NCI-H510A treated with DMSO at 0.1 percent for 48 hours (cell line): Measurements from ENCODE around the gene LATS2.
"Not testable (repeated sequence)": the region's sequence is repeated elsewhere in the genome, so short reads cannot be mapped to it uniquely, and the experiment has no call there.

Experiments used
- DNase-seq: peaks from one replicate; lab custom pipeline; 2025; lab: John Stamatoyannopoulos, UW

The LATS2 gene

DNA sequence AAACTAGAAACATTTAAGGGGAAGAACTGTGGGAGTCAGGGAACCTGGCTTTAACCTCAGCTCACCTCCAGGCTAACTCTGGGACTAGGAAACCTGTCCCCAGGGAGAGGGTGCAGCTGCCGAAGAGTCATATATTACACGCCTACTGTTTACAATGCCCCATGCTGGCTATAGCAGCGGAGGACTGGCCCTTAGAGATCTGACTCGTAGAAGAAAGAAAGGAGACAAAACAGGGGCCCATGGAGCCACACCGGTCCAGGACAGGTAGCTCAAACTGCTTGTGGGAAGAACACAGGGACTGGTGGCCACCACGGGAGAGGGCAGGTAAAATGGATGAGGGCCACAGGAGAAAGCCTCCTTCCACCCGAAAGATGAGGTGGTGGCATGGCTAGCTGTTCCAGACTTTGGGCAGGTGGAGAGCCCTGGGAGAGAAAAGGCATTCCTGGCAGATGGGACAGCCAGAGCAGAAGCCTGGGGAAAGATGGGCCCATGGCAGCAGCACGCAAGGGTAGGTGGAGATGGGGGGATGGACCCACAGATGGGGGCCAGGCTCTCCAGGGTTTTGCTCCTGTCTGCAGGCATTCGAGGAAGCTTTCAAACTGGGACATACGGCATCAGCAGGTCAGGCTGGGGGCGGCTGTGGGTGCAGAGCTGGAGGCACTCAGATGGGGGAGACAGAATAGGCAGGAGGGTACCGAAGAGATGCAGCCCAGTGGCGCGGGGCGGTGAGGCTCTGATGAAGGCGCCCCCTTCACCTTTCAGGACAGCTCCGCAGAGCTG is 69.5 kb downstream of the LATS2 start:
- no peak for DNase-seq

GRCh38 chr13:20990910-20991525 is 70.4 kb downstream of the LATS2 start:
- no peak for DNase-seq

DNA sequence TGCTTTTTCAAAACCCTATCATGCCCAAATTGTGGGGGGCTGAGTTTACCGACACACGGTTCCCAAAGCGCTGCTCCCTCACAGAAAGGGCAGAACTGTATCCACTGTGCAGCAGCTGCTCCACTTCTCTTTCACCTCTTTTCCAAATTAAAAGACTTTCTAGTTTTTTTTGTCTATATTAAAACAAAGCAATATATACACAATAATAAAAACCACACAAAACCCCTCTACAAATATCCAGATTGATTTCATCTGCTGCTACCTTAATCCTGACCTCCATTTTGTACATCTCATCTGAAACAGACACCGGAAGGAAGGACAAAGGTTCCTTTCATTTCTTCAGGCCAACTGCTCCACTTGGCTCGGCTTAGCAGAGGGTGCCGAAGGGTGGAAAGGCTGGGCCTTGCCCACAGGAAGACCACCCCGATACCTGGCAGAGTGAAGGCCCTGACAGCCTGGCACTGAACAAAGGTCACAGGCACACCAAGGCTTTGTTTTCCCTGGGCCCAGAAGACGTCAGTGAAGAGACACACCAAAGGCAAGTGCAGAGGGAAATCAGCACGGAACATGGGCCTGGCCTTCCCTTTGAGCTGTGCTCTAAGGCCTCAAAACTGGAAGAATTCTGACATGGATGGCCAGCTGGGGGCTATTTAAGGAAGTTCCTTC is 71.6 kb downstream of the LATS2 start:
- no peak for DNase-seq

- DNase-seq, result no peak
These were observed 72.3 kb downstream of the LATS2 start for GRCh38 chr13:20988909-20989655.

DNA sequence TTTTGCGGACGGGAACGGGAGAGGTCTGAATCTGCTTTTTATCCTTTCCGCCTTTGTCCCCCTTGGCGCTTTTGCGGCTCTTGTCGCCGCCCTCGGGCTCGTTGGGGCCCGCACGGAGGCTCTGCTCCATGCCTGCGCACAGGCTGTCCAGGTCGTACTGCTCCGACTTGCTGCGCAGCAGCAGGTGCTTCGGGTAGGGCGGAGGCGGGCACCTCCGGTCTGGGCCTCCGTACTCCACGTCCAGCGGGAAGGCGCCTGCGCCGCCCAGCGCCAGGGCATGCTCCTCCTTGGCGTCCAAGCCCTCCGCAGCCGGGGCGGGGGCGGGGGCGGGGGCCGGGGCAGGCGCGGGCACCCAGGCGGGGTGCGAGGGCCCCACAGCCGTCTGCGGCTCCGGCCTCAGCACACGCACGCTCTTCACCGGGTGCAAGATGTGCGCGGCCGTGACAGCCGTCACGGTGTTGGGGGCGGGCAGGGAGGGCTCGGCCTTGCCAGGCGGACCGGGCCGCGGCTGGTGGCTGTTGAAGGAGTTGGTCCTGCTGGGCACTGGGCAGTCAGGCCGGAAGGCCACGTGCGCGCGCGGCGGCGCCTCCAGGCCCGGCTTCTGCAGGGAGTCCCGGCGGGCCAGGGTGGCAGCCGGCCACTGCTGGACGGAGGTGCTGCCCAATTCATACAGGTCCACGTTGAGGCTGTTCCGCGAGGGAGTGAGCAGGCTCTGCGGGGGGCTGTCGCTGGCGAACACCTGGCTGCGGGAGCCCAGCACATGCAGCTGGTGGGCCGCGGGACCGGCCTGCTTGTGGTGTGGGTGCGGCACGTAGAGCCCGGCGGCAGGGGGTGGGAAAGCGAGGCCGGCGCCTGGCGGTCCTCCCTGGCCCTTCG is 73.1 kb downstream of the LATS2 start:
- DNase-seq, result no peak

DNA sequence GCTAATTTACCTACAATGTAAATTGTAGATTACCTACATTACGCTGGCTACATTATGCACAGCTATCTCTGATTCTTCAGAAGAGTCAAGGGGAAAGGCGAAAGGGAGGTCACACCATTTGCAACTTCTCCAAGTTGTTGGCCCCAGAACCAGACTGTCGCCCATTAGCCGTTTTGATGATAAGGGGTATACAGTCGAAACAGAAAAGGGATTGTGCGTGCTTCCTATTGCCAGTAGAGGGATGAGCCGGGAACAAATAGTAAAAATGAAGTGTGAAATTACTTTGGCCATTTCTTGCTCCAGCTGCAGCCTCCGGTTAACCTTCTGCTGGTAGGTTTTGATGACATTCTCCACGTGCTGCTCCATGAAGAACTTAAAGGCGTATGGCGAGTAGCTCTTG is 73.8 kb downstream of the LATS2 start:
- no peak for DNase-seq

DNA sequence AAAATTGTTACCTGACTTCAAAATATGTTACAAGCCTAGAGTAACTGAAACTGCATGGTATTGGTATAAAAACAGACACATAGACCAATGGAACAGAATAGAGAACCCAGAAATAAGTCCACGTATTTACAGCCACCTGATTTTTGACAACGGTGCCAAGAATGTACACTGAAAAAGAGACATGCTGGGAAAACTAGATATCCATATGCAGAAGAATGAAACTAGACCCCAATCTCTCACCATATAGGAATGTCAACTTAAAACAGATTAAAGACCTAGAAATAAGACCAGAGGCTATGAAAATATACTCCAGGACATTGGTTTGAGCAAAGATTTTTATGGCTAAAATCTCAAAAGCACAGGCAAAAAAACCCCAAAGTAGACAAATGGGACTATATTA is 76.5 kb downstream of the LATS2 start:
- DNase-seq, result no peak

- DNase-seq, result no peak
These were observed 78.0 kb downstream of the LATS2 start for GRCh38 chr13:20983386-20983785.

DNA sequence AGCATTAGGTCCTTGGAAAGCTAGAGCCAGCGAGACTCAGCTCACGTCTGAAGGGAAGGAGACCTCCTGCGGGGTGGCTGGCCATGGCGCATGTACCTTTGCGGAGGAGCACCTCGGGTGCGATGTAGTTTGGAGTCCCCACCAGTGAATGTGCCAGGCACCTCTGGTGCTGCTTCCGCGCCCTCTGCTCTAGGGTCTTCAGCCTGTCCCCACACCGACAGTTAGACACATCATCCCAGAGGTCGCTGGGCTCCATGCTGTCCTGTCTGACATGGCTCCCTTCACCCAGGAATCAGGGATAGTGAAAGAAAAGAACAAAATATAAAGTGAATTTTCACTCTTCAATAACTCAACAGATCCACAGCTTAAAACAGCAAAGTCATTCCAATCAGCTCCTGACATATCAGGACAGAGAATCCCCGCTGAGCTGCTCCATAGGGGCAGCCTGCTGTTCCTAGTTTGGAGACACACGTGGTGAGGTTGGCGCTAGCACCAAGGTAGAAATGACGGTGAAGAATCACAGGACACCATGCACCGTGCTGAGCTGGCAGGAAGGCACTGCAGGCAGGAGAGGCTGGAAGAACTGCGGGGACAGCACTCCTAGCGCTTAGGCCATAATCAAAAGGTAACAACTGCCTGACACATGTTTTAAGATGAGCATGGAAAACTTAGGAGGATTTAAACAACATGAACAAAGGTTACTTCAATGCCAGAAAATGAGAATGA is 79.9 kb downstream of the LATS2 start:
- DNase-seq, result no peak

DNA sequence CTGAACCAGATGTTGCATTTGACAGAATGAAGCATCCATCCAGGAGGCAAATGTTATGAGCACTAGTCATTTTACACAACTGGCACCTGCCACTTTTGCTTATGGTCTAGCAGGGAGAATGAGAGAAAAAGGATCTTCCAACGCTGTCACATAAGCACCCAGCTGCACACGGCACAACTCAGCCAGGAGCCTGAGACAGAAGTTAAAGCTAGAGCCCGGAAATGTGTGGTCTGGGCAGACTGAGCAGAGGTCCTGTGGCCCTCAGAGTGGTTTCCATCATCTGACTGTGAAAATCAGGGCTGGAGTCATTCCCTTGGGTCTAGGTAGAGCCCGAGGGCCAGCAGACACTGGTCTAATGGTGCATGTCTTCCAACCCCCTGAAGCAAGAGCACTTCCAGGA is 80.5 kb downstream of the LATS2 start:
- DNase-seq, result no peak

DNA sequence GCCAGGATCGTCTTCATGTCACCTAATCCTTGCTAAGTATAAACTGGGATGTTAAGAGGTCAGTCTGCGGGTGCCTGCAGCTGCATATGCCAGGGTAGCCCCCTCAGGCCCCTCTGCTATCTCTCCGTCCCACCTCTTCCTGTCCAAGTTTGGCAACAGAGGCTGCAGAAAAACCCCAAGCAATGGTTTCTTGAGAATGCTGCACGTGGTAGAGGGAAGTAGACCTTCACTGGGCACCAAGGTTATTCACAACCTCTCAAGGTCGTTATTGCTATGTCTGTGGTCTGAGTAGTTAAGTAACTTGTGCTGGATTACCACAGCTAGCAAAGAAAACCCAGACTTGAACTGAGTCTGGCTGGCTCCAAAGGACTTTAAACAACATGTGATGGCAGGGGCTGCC is 81.0 kb downstream of the LATS2 start:
- no peak for DNase-seq

DNA sequence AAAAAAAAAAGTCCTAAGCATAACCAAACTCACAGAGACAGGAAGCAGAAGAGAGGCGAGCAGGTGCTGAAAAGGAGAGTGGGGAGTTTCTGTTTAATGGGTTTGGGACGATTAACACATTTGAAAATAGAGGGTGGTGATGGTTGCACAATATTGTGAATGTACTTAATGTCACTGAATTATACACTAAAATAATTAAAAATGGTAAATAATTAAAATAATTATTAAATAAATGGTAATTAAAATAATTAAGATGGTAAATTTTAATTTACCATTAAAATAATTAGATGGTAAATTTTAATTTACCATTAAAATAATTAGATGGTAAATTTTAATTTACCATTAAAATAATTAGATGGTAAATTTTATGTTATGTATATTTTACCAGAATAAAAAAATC is 84.0 kb downstream of the LATS2 start:
- DNase-seq, result no peak

- no peak for DNase-seq
These were observed 86.3 kb downstream of the LATS2 start for GRCh38 chr13:20974981-20975585.

- no peak for DNase-seq
These were observed 87.4 kb downstream of the LATS2 start for GRCh38 chr13:20973886-20974425.

DNA sequence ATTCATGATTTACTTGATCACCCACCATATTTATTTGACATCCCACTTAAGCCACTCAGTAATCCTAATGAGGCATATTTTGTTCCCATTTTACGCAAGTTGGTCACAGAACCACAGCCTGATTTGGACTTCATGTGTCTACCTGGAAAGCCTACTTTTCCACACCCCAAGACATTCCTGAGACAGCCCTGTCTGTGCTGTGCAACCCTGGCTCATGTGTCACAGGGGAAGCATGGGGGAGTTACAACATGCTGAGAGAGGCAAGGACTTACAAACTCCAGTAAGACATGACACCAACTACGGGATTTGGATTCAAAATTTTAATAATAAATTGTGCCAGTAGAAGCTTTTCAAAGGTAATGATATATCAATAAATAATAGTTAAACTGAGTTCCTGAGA is 88.7 kb downstream of the LATS2 start:
- DNase-seq, result no peak

GRCh38 chr13:20969182-20969581 is 92.2 kb downstream of the LATS2 start:
- DNase-seq, result no peak

DNA sequence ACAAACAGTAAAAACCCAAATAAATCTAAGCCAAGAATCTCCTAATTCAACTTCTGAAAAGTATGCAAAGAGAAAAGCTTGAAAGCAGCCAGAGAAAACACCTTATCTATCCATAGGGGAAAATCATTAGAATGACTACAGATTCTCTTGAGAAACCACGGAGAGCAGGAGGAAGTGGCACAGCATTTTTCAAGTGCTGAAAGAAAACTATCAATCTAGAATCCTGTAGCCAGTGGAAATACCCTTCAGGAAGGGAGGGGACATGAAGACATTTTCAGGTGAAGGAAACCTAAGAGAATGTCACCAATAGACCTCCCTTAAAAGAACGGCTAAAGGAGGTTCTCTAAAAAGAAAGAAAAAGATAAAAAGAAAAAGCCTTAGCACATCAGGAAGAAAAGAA is 92.6 kb downstream of the LATS2 start:
- no peak for DNase-seq

GRCh38 chr13:20967340-20967739 is 94.0 kb downstream of the LATS2 start:
- DNase-seq, result no peak

- no peak for DNase-seq
These were observed 96.5 kb downstream of the LATS2 start for GRCh38 chr13:20964904-20965303.

DNA sequence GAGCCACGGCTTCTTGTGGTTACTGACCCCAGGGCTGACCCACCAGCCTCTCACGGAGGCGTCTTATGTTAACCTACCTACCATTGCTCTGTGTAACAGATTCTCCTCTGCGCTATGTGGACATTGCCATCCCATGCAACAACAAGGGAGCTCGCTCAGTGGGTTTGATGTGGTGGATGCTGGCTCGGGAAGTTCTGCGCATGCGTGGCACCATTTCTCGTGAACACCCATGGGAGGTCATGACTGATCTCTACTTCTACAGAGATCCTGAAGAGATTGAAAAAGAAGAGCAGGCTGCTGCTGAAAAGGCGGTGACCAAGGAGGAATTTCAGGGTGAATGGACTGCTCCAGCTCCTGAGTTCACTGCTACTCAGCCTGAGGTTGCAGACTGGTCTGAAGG is 99.7 kb downstream of the LATS2 start:
- DNase-seq, result not testable (repeated sequence)
